ENCODE measurements around the gene THRB. TPM values are rescaled to one million over a fixed set of nuclear protein-coding genes. Genes with fewer than 3 reads are reported as not detected.

The THRB gene
- total and polyA plus RNA-seq, 9 of the 15 experiments (the other 6 are each of a cell fraction or from before 2014, with no cell fraction given), result 1.7 to 14.9 (median 6.9) TPM

DNA sequence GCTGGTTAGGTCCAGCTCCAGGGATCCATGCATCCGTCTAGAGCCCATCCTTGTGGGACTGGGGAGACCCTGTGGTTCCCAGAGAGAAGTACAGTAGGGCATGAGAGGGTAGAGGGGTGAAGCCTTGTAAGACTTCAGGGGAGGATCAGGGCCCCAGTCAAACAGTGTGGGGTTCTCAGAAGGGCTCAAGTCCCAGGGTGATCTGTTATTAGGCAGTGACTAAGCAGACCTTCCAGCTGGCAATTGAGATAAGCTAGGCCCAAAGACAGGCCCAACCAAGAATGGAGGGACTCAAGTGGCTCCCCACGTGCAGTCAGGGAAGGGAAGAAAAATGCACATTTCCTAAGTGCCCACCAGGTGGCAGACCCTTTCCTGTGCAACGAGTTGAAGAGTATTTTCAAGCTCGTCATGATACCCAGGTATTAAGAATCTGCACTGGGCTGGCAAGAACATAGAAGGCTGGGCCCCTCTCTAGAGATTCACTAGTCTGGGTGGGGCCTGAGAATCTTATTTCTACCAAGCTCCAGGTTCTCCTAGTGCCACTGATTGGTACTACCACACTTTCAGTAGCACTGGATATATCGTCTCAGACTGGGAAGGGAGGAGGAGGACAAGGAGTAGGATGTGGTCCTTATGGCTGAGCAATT lies 308.8 kb downstream of the THRB start (continued):
- TF ChIP-seq, protein P1, sequence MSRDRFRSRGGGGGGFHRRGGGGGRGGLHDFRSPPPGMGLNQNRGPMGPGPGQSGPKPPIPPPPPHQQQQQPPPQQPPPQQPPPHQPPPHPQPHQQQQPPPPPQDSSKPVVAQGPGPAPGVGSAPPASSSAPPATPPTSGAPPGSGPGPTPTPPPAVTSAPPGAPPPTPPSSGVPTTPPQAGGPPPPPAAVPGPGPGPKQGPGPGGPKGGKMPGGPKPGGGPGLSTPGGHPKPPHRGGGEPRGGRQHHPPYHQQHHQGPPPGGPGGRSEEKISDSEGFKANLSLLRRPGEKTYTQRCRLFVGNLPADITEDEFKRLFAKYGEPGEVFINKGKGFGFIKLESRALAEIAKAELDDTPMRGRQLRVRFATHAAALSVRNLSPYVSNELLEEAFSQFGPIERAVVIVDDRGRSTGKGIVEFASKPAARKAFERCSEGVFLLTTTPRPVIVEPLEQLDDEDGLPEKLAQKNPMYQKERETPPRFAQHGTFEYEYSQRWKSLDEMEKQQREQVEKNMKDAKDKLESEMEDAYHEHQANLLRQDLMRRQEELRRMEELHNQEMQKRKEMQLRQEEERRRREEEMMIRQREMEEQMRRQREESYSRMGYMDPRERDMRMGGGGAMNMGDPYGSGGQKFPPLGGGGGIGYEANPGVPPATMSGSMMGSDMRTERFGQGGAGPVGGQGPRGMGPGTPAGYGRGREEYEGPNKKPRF (IDR thresholded peaks at IDR 0.05; ENCODE audit: low read depth, low read length), result no peak
- TF ChIP-seq, protein P2, sequence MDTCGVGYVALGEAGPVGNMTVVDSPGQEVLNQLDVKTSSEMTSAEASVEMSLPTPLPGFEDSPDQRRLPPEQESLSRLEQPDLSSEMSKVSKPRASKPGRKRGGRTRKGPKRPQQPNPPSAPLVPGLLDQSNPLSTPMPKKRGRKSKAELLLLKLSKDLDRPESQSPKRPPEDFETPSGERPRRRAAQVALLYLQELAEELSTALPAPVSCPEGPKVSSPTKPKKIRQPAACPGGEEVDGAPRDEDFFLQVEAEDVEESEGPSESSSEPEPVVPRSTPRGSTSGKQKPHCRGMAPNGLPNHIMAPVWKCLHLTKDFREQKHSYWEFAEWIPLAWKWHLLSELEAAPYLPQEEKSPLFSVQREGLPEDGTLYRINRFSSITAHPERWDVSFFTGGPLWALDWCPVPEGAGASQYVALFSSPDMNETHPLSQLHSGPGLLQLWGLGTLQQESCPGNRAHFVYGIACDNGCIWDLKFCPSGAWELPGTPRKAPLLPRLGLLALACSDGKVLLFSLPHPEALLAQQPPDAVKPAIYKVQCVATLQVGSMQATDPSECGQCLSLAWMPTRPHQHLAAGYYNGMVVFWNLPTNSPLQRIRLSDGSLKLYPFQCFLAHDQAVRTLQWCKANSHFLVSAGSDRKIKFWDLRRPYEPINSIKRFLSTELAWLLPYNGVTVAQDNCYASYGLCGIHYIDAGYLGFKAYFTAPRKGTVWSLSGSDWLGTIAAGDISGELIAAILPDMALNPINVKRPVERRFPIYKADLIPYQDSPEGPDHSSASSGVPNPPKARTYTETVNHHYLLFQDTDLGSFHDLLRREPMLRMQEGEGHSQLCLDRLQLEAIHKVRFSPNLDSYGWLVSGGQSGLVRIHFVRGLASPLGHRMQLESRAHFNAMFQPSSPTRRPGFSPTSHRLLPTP (IDR thresholded peaks at IDR 0.05; ENCODE audit: borderline replicate concordance, extremely low read depth, insufficient read length), result no peak
- TF ChIP-seq RFX5 (IDR thresholded peaks at IDR 0.05; ENCODE audit: low read depth, low read length), result no peak
- no peak for TF ChIP-seq COPS2 (conservative IDR thresholded peaks at IDR 0.05)
- TF ChIP-seq ZSCAN32 (CRISPR knock-in tag; IDR thresholded peaks at IDR 0.05), result no peak
- TF ChIP-seq KDM5B (IDR thresholded peaks at IDR 0.05; ENCODE audit: insufficient replicate concordance, low read depth, low read length), result no peak
- peak; percentile 15; the same call in 1 of the 2 replicates for TF ChIP-seq CREM (IDR thresholded peaks at IDR 0.05; ENCODE audit: low read depth)
- TF ChIP-seq, protein P3, sequence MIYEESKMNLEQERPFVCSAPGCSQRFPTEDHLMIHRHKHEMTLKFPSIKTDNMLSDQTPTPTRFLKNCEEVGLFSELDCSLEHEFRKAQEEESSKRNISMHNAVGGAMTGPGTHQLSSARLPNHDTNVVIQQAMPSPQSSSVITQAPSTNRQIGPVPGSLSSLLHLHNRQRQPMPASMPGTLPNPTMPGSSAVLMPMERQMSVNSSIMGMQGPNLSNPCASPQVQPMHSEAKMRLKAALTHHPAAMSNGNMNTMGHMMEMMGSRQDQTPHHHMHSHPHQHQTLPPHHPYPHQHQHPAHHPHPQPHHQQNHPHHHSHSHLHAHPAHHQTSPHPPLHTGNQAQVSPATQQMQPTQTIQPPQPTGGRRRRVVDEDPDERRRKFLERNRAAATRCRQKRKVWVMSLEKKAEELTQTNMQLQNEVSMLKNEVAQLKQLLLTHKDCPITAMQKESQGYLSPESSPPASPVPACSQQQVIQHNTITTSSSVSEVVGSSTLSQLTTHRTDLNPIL (CRISPR knock-in tag; IDR thresholded peaks at IDR 0.05), result no peak
- TF ChIP-seq, protein P4, sequence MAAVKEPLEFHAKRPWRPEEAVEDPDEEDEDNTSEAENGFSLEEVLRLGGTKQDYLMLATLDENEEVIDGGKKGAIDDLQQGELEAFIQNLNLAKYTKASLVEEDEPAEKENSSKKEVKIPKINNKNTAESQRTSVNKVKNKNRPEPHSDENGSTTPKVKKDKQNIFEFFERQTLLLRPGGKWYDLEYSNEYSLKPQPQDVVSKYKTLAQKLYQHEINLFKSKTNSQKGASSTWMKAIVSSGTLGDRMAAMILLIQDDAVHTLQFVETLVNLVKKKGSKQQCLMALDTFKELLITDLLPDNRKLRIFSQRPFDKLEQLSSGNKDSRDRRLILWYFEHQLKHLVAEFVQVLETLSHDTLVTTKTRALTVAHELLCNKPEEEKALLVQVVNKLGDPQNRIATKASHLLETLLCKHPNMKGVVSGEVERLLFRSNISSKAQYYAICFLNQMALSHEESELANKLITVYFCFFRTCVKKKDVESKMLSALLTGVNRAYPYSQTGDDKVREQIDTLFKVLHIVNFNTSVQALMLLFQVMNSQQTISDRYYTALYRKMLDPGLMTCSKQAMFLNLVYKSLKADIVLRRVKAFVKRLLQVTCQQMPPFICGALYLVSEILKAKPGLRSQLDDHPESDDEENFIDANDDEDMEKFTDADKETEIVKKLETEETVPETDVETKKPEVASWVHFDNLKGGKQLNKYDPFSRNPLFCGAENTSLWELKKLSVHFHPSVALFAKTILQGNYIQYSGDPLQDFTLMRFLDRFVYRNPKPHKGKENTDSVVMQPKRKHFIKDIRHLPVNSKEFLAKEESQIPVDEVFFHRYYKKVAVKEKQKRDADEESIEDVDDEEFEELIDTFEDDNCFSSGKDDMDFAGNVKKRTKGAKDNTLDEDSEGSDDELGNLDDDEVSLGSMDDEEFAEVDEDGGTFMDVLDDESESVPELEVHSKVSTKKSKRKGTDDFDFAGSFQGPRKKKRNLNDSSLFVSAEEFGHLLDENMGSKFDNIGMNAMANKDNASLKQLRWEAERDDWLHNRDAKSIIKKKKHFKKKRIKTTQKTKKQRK (IDR thresholded peaks at IDR 0.05; ENCODE audit: borderline replicate concordance, low read depth, low read length), result no peak
- TF ChIP-seq, protein P5, sequence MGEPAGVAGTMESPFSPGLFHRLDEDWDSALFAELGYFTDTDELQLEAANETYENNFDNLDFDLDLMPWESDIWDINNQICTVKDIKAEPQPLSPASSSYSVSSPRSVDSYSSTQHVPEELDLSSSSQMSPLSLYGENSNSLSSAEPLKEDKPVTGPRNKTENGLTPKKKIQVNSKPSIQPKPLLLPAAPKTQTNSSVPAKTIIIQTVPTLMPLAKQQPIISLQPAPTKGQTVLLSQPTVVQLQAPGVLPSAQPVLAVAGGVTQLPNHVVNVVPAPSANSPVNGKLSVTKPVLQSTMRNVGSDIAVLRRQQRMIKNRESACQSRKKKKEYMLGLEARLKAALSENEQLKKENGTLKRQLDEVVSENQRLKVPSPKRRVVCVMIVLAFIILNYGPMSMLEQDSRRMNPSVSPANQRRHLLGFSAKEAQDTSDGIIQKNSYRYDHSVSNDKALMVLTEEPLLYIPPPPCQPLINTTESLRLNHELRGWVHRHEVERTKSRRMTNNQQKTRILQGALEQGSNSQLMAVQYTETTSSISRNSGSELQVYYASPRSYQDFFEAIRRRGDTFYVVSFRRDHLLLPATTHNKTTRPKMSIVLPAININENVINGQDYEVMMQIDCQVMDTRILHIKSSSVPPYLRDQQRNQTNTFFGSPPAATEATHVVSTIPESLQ (CRISPR knock-in tag; IDR thresholded peaks at IDR 0.05), result no peak
- TF ChIP-seq MIER1 (IDR thresholded peaks at IDR 0.05; ENCODE audit: low read depth), result no peak
- TF ChIP-seq, protein P6, sequence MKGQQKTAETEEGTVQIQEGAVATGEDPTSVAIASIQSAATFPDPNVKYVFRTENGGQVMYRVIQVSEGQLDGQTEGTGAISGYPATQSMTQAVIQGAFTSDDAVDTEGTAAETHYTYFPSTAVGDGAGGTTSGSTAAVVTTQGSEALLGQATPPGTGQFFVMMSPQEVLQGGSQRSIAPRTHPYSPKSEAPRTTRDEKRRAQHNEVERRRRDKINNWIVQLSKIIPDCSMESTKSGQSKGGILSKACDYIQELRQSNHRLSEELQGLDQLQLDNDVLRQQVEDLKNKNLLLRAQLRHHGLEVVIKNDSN (CRISPR knock-in tag; IDR thresholded peaks at IDR 0.05), result peak; percentile 74
- no peak for TF ChIP-seq RBM14 (IDR thresholded peaks at IDR 0.05; ENCODE audit: borderline replicate concordance, insufficient read depth, low read depth, low read length)

Measured in K562 (cell line).